ENCODE data around the gene ZBTB25. TPM values are rescaled to one million over a fixed set of nuclear protein-coding genes. Genes with fewer than 3 reads are reported as not detected.

Gene ZBTB25
- total RNA-seq, 1 donor from 2014 or later: 5.7 TPM

GRCh38 chr14:64444984-64445845 lies 58.4 kb downstream of the ZBTB25 start:
- DNase-seq (ENCODE audit: low spot score): no peak
- ATAC-seq: no peak

GRCh38 chr14:64444140-64444539 lies 59.5 kb downstream of the ZBTB25 start:
- ATAC-seq: no peak
- DNase-seq (ENCODE audit: low spot score): no peak

- ATAC-seq (peak; percentile 22), DNase-seq (ENCODE audit: low spot score) (no peak)
Measured at GRCh38 chr14:64442300-64442988, 61.2 kb downstream of the ZBTB25 start.

GRCh38 chr14:64440494-64440893 lies 63.1 kb downstream of the ZBTB25 start:
- no peak for DNase-seq (ENCODE audit: low spot score)
- peak; percentile 58 for ATAC-seq

- ATAC-seq (no peak), DNase-seq (ENCODE audit: low spot score) (no peak)
Measured at GRCh38 chr14:64439141-64439540, 64.5 kb downstream of the ZBTB25 start.

- ATAC-seq (no peak), DNase-seq (ENCODE audit: low spot score) (no peak)
Measured at GRCh38 chr14:64438181-64438841, 65.3 kb downstream of the ZBTB25 start.

- no peak for ATAC-seq
- DNase-seq (ENCODE audit: low spot score): no peak
Measured at GRCh38 chr14:64434528-64434927, 69.1 kb downstream of the ZBTB25 start.

GRCh38 chr14:64423987-64424386 lies 79.7 kb downstream of the ZBTB25 start:
- ATAC-seq (no peak), DNase-seq (ENCODE audit: low spot score) (no peak)

- DNase-seq (ENCODE audit: low spot score): no peak
- no peak for ATAC-seq
Measured at GRCh38 chr14:64422756-64423155, 80.9 kb downstream of the ZBTB25 start.

- ATAC-seq (no peak), DNase-seq (ENCODE audit: low spot score) (no peak)
Measured at GRCh38 chr14:64422005-64422404, 81.6 kb downstream of the ZBTB25 start.

GRCh38 chr14:64421166-64421565 lies 82.5 kb downstream of the ZBTB25 start:
- ATAC-seq (peak; percentile 9), DNase-seq (ENCODE audit: low spot score) (no peak)

GRCh38 chr14:64419003-64419402 lies 84.6 kb downstream of the ZBTB25 start:
- no peak for DNase-seq (ENCODE audit: low spot score)
- ATAC-seq: peak; percentile 63

- DNase-seq (ENCODE audit: low spot score): no peak
- no peak for ATAC-seq
Measured at GRCh38 chr14:64417771-64418125, 85.9 kb downstream of the ZBTB25 start.

GRCh38 chr14:64417055-64417770 lies 86.4 kb downstream of the ZBTB25 start:
- ATAC-seq: peak; percentile 7

GRCh38 chr14:64416348-64416932 lies 87.2 kb downstream of the ZBTB25 start:
- ATAC-seq (no peak), DNase-seq (ENCODE audit: low spot score) (no peak)

More at GRCh38 chr14:64417055-64417770, 86.4 kb downstream of the ZBTB25 start:
- DNase-seq (ENCODE audit: low spot score): no peak

GRCh38 chr14:64412237-64412636 lies 91.4 kb downstream of the ZBTB25 start:
- DNase-seq (ENCODE audit: low spot score) (no peak), ATAC-seq (no peak)

GRCh38 chr14:64411001-64411400 lies 92.6 kb downstream of the ZBTB25 start:
- DNase-seq (ENCODE audit: low spot score): no peak
- ATAC-seq: peak; percentile 53

- ATAC-seq: peak; percentile 75
- no peak for DNase-seq (ENCODE audit: low spot score)
Measured at GRCh38 chr14:64410084-64410774, 93.4 kb downstream of the ZBTB25 start.

GRCh38 chr14:64409126-64409920 lies 94.3 kb downstream of the ZBTB25 start:
- DNase-seq (ENCODE audit: low spot score) (no peak), ATAC-seq (no peak)

Data from left lobe of liver (tissue), 2 donors.